RPMI8226 (cell line): ENCODE measurements around the gene CLN3.
"Not testable (repeated sequence)": the region's sequence is repeated elsewhere in the genome, so short reads cannot be mapped to it uniquely, and the experiment has no call there.

Experiments used
- DNase-seq: peaks from one replicate; pipeline ENCODE4 v3.0.0-alpha.2; 2015

Gene CLN3

GRCh38 chr16:28513484-28514181, 21.8 kb upstream of the CLN3 start:
- no peak for DNase-seq

GRCh38 chr16:28511801-28512789, 20.2 kb upstream of the CLN3 start:
- DNase-seq = no peak

GRCh38 chr16:28511031-28511430, 19.2 kb upstream of the CLN3 start:
- no peak for DNase-seq

GRCh38 chr16:28505489-28506137, 13.7 kb upstream of the CLN3 start:
- DNase-seq = no peak

DNA sequence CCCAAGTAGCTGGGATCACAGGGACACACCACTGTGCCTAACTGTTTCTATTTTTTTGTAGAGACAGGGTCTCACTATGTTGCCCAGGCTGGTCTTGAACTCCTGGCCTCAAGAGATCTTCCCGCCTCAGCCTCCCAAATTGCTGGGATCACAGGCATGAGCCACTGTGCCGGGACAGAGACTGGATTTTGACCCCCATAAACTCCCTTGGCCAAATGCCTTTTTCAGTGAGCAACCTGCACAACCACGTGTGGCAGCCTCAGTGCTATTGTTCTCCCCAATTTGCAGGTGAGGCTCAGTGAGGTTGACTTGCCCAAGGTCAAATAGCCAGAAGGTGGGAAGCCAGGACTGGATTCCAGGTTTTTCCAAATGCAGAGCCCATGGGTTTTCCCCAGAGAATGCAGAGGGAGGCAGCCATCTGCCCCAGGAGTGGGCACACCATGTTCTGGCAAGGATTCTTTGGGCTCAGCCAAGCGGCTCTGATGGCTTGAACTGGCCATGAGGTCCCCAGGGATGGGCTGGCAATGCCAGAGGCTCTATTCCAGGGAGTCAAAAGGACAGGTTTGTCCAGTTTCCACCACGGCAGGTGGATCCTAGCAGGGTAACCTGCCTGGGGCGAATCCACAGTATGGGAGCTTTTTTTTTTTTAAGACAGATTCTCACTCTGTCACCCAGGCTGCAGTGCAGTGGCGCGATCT, 13.0 kb upstream of the CLN3 start:
- DNase-seq = no peak

GRCh38 chr16:28503470-28504259, 11.8 kb upstream of the CLN3 start:
- no peak for DNase-seq

DNA sequence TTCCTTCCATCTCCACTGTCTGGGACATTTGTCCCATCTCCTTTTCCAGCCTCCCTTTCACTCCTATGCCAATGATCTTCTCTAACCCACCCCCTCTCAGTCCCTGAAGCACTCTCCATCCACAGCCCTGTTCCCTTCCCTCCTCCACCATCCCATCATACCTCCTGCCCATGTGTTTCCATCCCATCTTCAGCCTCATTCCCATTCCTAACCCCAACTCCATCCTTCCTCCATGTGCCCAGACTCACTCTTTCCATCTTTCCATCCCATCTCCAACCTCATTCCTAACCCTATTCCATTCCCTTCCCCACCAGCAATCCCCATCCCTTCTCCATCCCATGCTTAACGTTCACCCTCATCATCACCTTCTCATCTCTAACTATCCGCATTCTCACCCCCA, 10.4 kb upstream of the CLN3 start:
- no peak for DNase-seq

GRCh38 chr16:28501258-28502232, 9.7 kb upstream of the CLN3 start:
- DNase-seq = no peak

GRCh38 chr16:28500476-28501180, 8.8 kb upstream of the CLN3 start:
- DNase-seq = not testable (repeated sequence)

DNA sequence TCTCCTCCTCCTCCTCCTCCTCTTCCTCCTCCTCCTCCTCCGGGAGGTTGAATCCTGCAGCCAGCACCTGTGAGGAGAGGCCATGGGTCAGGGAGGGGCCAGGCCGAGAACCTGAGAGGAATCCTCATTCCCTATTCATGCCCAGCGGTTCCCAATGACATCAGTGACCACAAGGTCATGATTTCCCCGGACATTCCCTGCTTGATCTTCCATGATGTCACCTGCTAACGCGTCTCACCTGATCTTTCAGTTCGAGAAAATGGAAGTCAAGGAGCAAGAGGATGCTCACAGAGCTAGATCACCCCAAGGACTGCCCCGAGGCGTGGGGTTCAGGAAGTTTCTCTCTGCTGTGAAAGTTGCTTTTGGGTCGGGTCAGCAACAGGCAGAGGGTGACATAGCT, 8.0 kb upstream of the CLN3 start:
- DNase-seq = no peak

GRCh38 chr16:28498666-28499381, 7.0 kb upstream of the CLN3 start:
- no peak for DNase-seq

DNA sequence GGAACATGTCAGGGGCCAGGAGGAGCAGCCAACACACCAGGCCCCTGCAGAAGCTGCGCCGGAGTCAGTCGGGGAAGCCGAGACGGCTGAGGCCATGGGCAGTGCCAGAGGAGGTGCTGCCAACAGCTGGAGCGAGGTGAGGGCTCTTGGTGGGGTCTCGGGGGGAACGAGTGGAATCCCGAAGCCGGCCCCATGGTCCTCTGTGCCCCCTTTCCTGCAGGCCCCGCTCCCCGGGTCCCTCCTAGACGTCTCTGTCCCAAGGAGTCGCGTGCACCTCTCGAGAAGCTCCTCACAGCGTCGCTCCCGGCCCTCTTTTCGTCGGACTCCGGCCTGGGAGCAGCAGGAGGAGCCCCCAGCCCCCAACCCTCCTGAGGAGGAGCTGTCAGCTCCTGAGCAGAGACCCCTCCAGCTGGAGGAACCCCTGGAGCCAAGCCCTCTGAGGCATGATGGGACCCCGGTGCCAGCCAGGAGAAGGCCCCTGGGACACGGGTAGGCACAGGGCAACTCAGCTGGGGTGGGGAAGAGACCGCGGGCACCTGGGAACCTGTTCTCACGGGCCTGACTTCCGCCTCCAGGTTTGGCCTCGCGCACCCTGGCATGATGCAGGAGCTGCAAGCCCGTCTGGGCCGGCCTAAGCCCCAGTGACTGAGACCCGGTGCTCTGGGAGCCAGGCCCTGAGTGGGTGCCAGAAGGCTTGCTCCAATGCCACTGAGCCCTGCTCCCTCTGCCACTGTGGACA, 6.2 kb upstream of the CLN3 start:
- no peak for DNase-seq

GRCh38 chr16:28497386-28497785, 5.5 kb upstream of the CLN3 start:
- no peak for DNase-seq

- no peak for DNase-seq
These were observed 5.0 kb upstream of the CLN3 start for GRCh38 chr16:28496844-28497243.

GRCh38 chr16:28495795-28496749, 4.2 kb upstream of the CLN3 start:
- no peak for DNase-seq

GRCh38 chr16:28495098-28495793, 3.4 kb upstream of the CLN3 start:
- DNase-seq = no peak
